ENCODE data around the gene NCK1. TPM values are rescaled to one million over a fixed set of nuclear protein-coding genes. Genes with fewer than 3 reads are reported as not detected.

The NCK1 gene
- total and polyA plus RNA-seq, 2 of the 13 experiments (the other 11 are each of a cell fraction or from before 2014, with no cell fraction given), result 14.7 to 30.4 TPM

- TF ChIP-seq FOSL2 (CRISPR knock-in tag; IDR thresholded peaks at IDR 0.05), result peak; percentile 43; the same call in 1 of the 2 replicates
- peak; percentile 14; the same call in 1 of the 2 replicates for TF ChIP-seq NCOR1 (IDR thresholded peaks at IDR 0.05; ENCODE audit: borderline replicate concordance, low read length)
- peak; percentile 93 for TF ChIP-seq POLR2AphosphoS5 (IDR thresholded peaks at IDR 0.05; ENCODE audit: low read depth, low read length)
- peak; percentile 15; the same call in 1 of the 2 replicates for TF ChIP-seq MLXIP (CRISPR knock-in tag; IDR thresholded peaks at IDR 0.05; ENCODE audit: borderline replicate concordance)
- TF ChIP-seq ZNF678 (CRISPR knock-in tag; IDR thresholded peaks at IDR 0.05), result peak; percentile 59; the same call in 1 of the 2 replicates
- TF ChIP-seq ZNF124 (CRISPR knock-in tag; IDR thresholded peaks at IDR 0.05), result 0 out of 2 replicates have a peak, but pooled peaks have one; percentile 32
- peak; percentile 41; the same call in 1 of the 2 replicates for TF ChIP-seq ZNF232 (CRISPR knock-in tag; IDR thresholded peaks at IDR 0.05; ENCODE audit: borderline replicate concordance)
- peak; percentile 74 for TF ChIP-seq FOXJ3 (CRISPR knock-in tag; IDR thresholded peaks at IDR 0.05; ENCODE audit: borderline replicate concordance)
- TF ChIP-seq ZNF451 (CRISPR knock-in tag; IDR thresholded peaks at IDR 0.05), result peak; percentile 77; the same call in 1 of the 2 replicates
- 0 out of 2 replicates have a peak, but pooled peaks have one; percentile 44 for TF ChIP-seq RFXANK (CRISPR knock-in tag; IDR thresholded peaks at IDR 0.05)
- no peak for TF ChIP-seq EZH2 (conservative IDR thresholded peaks at IDR 0.05; ENCODE audit: low read depth, low read length)
- TF ChIP-seq, protein P1, sequence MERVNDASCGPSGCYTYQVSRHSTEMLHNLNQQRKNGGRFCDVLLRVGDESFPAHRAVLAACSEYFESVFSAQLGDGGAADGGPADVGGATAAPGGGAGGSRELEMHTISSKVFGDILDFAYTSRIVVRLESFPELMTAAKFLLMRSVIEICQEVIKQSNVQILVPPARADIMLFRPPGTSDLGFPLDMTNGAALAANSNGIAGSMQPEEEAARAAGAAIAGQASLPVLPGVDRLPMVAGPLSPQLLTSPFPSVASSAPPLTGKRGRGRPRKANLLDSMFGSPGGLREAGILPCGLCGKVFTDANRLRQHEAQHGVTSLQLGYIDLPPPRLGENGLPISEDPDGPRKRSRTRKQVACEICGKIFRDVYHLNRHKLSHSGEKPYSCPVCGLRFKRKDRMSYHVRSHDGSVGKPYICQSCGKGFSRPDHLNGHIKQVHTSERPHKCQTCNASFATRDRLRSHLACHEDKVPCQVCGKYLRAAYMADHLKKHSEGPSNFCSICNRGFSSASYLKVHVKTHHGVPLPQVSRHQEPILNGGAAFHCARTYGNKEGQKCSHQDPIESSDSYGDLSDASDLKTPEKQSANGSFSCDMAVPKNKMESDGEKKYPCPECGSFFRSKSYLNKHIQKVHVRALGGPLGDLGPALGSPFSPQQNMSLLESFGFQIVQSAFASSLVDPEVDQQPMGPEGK (CRISPR knock-in tag; IDR thresholded peaks at IDR 0.05), result peak; percentile 26; the same call in 1 of the 2 replicates
- TF ChIP-seq ZFP91 (CRISPR knock-in tag; IDR thresholded peaks at IDR 0.05; ENCODE audit: borderline replicate concordance), result peak; percentile 96
- no peak for TF ChIP-seq NR3C1 (CRISPR knock-in tag; IDR thresholded peaks at IDR 0.05)
- no peak for TF ChIP-seq ZBTB37 (CRISPR knock-in tag; IDR thresholded peaks at IDR 0.05)
- TF ChIP-seq SRY (CRISPR knock-in tag; IDR thresholded peaks at IDR 0.05), result peak; percentile 96
- TF ChIP-seq ATF6 (CRISPR knock-in tag; conservative IDR thresholded peaks at IDR 0.05), result no peak; the same call in 1 of the 2 replicates
Observed at GRCh38 chr3:136861890-136862616, at the start of gene NCK1 (continued).
